Right cardiac atrium (tissue), 5 donors: ENCODE data around the gene NCF2. TPM values are rescaled to one million over a fixed set of nuclear protein-coding genes. Genes with fewer than 3 reads are reported as not detected.
A peak's percentile ranks its signal among the peaks of the same experiment; 100 is the strongest.

ENCODE experiments used
- ATAC-seq, 2 donors: fragments of 200-7000 bp; cut with Tn5 transposase; one replicate each; pipeline versions ENCODE4 v1.8.0 to v1.9.1; 2020; ENCODE audit warnings: moderate library complexity in 2 of 2, mild to moderate bottlenecking in 1 of 2
- DNase-seq, 3 donors: peaks; one replicate each; pipeline ENCODE4 v3.0.0-alpha.2; 2020
- H3K27ac ChIP-seq: one replicate; pipeline ENCODE4 v1.5.1; 2013; ENCODE audit warnings: mild to moderate bottlenecking, low read length, control low read depth, moderate library complexity
- H3K27me3 ChIP-seq: one replicate; pipeline ENCODE4 v1.6.1; 2013; ENCODE audit not compliant: control insufficient read depth, insufficient read depth
- H3K4me1 ChIP-seq: one replicate; pipeline ENCODE4 v1.6.1; 2013; ENCODE audit warnings: low read length; ENCODE audit not compliant: control insufficient read depth, insufficient read depth
- H3K4me3 ChIP-seq: one replicate; pipeline ENCODE4 v1.5.1; 2013; ENCODE audit warnings: low read length, control low read depth
- H3K9me3 ChIP-seq: one replicate; pipeline ENCODE4 v1.6.1; 2013; ENCODE audit warnings: low read length; ENCODE audit not compliant: control insufficient read depth
- WGBS: extraction: QIAGEN DNeasy Blood & Tissue Kit; methylation state at CpG from one replicate; pipeline ENCODE4 v1.1.7; 2013; 5-methylcytosine and 5-hydroxymethylcytosine counted together
- intact Hi-C, 4 donors: fragments of 100-400 bp; cut with DNase I; formaldehyde crosslinking; loops; one replicate each; pipeline versions ENCODE4 v1.11.0 to v1.14.0; 2022 to 2023
- polyA plus RNA-seq: library from polyadenylated mRNA; stranded (reverse); fragments of 200-250 nt; gene quantifications from one replicate; pipeline ENCODE4 v1.2.3, GENCODE V29; 2013
- total RNA-seq, 4 donors: library from RNA; stranded (reverse); fragmentation: NEBNext Ultra II Directional; extraction: Animal tissue kit (Norgen Biotek cat#: 25700); gene quantifications; one replicate each; pipeline ENCODE4 v1.2.1, GENCODE V29; 2021
- donor health status: healthy with polysubstance abuse.
- donor health status: DM: no; HTN: yes; CAD: no.
- donor health status: DM: no; HTN: no; CAD: no.
- donor health status: DM: no; HTN: yes; CAD: no; lungs with severe emphysema.
- donor health status: DM: yes; HTN: yes; CAD: no.

NCF2 gene
- total and polyA plus RNA-seq, 5 donors, result 1.4 to 6.4 (median 5.7) TPM

DNA sequence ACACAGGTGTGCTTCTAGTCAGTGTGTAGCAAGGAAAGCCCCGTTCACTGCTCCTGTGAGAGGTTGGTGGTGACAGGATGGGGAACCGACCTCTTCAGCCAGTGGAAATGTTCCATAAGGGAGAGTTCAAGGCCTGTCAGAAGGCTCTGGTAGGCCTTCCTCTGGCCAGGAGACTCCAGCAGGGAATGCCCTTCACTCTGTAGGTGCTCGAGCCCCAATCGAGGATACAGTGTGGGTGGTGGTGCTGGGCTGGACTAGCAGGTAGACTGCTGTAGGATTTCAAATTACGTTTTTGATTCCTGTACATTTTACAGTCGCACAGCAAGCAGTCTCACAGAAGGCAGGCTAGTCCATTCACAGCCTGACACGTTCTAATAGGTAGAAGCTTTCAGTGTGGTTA lies 37.8 kb downstream of the NCF2 start:
- ATAC-seq (peak in 1 of 2 donors; percentile 27), DNase-seq (no peak)
- Histone ChIP-seq H3K27ac (no peak overlapping the region), H3K27me3 (no peaks in the 10 kb centered on the region), H3K4me3 (no peak overlapping the region), H3K9me3 (no peaks in the 10 kb centered on the region), H3K4me1 (no peaks in the 10 kb centered on the region)
- WGBS, result 87% methylated on average over 7 of the region's 7 CpGs
- intact Hi-C loops, result loop anchor here in 1 of 4 donors (10.0 kb wide), 1 partner anchor 72 kb away; no protein-coding TSS in a partner anchor

DNA sequence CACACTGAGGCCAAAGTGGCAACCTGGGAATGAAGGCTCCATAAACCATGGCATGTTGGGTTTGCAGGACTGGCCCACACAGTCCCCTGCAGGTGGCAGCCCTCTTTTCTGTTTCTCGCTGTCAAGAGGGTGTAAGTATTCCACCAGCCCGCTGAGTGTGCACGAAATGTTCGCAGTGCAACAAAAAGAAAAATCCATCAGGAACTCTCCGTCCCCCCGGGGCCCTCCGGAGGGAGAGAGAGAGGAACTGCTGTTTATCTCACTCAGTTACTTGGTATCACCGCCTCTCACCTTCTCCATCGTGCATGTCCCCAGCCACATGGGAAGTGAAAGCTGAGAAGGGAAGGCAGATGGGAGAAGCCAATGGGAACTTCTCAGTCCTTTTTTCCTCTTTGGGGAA lies 38.3 kb downstream of the NCF2 start:
- H3K27ac ChIP-seq, result no peak overlapping the region
- 57% methylated on average over 9 of the region's 9 CpGs for WGBS
- intact Hi-C loops, result loop anchor here in 1 of 4 donors (10.0 kb wide), 1 partner anchor 73 kb away; no protein-coding TSS in a partner anchor

DNA sequence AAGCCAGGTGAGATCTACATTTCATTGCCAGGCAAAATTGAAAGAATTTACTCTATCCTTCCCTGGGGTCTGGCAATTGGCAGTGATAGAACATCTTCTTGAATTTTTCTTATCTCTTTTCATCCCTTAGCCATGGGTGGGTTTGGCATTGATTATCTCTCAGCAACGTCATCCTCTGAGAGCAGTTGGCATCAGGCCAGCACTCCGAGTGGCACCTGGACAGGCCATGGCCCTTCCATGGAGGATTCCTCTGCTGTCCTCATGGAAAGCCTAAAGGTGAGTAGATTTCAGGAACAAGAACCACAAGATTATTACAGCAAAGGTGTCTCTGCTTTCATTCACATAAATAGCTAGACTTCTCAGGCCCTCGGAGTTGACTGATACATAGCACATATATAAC lies 39.3 kb downstream of the NCF2 start:
- Histone ChIP-seq H3K4me3 (no peak overlapping the region), H3K27ac (no peak overlapping the region), H3K4me1 (peaks cover 4% of the 10 kb centered on the region), H3K27me3 (no peaks in the 10 kb centered on the region), H3K9me3 (no peaks in the 10 kb centered on the region)
- DNase-seq (peak in 1 of 3 donors; percentile 38), ATAC-seq (no peak)
- WGBS, result 42% methylated on average over 3 of the region's 3 CpGs
- intact Hi-C loops, result loop anchor here in 1 of 4 donors (10.0 kb wide), 1 partner anchor 74 kb away; no protein-coding TSS in a partner anchor

More for the DNA sequence above, 38.3 kb downstream of the NCF2 start:
- peak in 1 of 3 donors; percentile 50 for DNase-seq
- ATAC-seq, result peak; percentile 40 to 52
- H3K4me3 ChIP-seq, result no peak overlapping the region
- no peaks in the 10 kb centered on the region for H3K9me3 ChIP-seq
- H3K4me1 ChIP-seq, result no peaks in the 10 kb centered on the region
- H3K27me3 ChIP-seq, result no peaks in the 10 kb centered on the region

DNA sequence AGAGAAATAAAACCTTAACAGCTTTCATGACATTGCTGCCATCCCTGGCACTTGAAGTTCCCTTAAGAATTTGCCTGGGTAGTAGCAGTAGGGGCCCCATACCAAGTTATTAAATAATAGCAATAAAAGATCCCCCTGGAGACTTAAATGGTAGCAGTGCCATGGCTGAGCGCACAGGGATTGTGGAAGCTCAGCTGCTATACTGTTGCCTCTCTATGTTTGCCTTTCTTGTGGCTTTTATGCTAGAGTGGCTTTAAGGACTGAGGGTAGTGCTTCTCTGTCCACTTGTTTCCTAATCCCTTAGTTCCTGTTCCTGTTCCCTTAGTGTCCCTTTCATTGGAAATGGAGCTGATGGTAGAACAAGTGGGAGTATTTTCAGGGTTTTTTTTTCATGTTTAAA lies 42.1 kb downstream of the NCF2 start:
- intact Hi-C loops, result loop anchor here in 1 of 4 donors (10.0 kb wide), 1 partner anchor 73 kb away; the partner anchor contains the start of gene SMG7
- no peak for ATAC-seq
- H3K27me3 ChIP-seq, result no peaks in the 10 kb centered on the region
- no peak overlapping the region for H3K27ac ChIP-seq
- 96% methylated on average over 1 of the region's 1 CpG for WGBS
- H3K4me3 ChIP-seq, result no peak overlapping the region
- no peak for DNase-seq
- no peaks in the 10 kb centered on the region for H3K9me3 ChIP-seq
- peaks cover 5% of the 10 kb centered on the region for H3K4me1 ChIP-seq

DNA sequence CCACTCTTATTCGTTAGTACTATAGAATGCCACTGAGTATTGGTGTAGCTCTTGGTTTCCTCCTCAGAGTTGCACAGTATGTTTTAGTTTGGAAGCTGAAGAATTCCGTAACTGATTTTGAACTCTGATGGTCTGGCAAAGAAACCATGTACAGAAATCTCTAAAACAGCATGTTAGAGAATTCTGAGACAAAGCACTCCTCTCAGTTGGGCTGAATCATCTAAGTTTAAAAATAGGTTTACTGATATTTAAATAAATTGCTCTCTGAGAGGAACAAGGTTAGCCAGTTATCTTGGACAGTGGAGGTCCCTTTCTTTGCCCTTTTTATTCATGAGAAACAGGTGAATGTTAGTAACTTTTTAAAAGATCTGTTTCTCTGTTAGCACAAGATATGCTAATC lies 43.8 kb downstream of the NCF2 start:
- H3K27ac ChIP-seq, result no peak overlapping the region
- intact Hi-C loops, result loop anchor here in 1 of 4 donors (10.0 kb wide), 1 partner anchor 72 kb away; the partner anchor contains the start of gene SMG7
- no peak for ATAC-seq

DNA sequence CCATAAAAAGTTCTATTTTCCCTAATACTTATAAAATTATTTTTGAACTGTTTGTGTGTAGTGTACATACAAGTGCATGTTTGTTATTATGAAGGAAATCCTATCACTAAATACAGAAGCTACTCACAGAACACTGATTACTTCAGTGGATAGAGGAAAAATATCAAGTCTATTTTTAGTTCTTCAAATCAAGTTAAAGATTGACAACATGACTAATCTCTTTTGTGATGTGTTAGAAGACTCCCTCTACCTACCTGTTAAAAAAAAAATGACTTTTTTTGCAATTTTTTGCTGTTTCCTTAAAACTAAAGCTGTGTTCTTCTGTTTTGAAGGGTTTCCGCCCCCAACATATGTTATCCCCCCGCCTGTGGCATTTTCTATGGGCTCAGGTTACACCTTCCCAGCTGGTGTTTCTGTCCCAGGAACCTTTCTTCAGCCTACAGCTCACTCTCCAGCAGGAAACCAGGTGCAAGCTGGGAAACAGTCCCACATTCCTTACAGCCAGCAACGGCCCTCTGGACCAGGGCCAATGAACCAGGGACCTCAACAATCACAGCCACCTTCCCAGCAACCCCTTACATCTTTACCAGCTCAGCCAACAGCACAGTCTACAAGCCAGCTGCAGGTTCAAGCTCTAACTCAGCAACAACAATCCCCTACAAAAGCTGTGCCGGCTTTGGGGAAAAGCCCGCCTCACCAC lies 45.5 kb downstream of the NCF2 start:
- 71% methylated on average over 5 of the region's 5 CpGs for WGBS
- Histone ChIP-seq H3K9me3 (no peaks in the 10 kb centered on the region), H3K27me3 (no peaks in the 10 kb centered on the region), H3K4me3 (no peak overlapping the region), H3K27ac (no peak overlapping the region), H3K4me1 (peaks cover 5% of the 10 kb centered on the region)
- ATAC-seq (no peak), DNase-seq (no peak)
- intact Hi-C loops, result loop anchor here in 1 of 4 donors (10.0 kb wide), 1 partner anchor 70 kb away; the partner anchor contains the start of gene SMG7

More for the DNA sequence above, 43.8 kb downstream of the NCF2 start:
- Histone ChIP-seq H3K9me3 (no peaks in the 10 kb centered on the region), H3K4me3 (no peak overlapping the region), H3K4me1 (peaks cover 5% of the 10 kb centered on the region), H3K27me3 (no peaks in the 10 kb centered on the region)
- DNase-seq, result no peak
- 76% methylated on average over 2 of the region's 2 CpGs for WGBS

DNA sequence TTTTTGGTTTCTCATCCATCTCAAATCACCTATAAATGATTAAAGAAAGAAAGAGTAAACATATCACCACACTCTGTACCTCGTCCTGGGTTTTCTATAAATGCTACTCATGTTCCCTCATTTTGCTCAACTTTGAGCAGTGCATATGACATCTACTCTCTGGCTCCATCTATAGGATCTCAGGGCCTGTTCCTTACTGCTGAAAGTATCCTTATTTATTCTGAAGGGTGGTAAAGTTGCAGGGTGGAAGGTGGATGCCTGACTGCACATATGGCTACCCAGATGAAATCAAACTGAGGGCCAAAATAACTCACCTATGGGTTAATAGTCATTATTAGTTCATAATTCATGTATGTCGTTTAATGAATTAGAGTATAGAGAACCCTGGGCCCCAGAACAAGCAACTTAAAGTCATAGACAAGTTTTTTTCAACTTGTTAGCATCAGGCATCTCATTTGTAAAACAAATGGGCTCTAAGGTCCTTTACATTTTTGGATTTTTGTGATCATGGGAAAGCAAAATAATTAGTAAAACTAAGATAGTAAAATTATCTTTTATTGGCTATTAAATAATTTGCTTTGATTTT lies 46.5 kb downstream of the NCF2 start:
- peak; percentile 76 to 82 for ATAC-seq
- DNase-seq, result no peak
- intact Hi-C loops, result loop anchor here in 1 of 4 donors (10.0 kb wide), 1 partner anchor 69 kb away; the partner anchor contains the start of gene SMG7
- 40% methylated on average over 2 of the region's 2 CpGs for WGBS
- Histone ChIP-seq H3K4me1 (peaks cover 5% of the 10 kb centered on the region), H3K27ac (no peak overlapping the region), H3K9me3 (no peaks in the 10 kb centered on the region), H3K4me3 (no peak overlapping the region), H3K27me3 (no peaks in the 10 kb centered on the region)

DNA sequence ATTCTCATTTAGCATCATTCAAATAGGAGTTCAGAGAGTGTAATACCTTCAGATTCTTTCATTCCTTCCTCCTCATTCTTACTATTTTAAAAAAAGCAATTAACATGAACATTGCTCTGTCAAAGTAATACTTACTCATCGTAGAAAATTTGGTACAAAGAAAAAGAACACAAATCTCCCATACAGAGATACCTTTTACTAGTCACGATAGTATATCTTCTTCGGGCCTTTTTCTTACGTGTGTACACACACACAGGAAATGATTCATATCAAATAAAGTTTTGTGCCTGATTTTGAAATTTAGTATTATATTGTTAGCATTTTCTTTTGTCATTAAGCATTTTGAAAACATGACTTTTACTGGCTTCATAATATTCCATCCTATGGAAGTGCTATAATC lies 52.9 kb downstream of the NCF2 start:
- no peak for ATAC-seq
- WGBS, result 93% methylated on average over 4 of the region's 4 CpGs
- DNase-seq, result no peak
- intact Hi-C loops, result no loop called here
- H3K4me3 ChIP-seq, result no peak overlapping the region
- H3K4me1 ChIP-seq, result no peaks in the 10 kb centered on the region
- no peaks in the 10 kb centered on the region for H3K9me3 ChIP-seq
- H3K27me3 ChIP-seq, result no peaks in the 10 kb centered on the region
- H3K27ac ChIP-seq, result no peak overlapping the region

DNA sequence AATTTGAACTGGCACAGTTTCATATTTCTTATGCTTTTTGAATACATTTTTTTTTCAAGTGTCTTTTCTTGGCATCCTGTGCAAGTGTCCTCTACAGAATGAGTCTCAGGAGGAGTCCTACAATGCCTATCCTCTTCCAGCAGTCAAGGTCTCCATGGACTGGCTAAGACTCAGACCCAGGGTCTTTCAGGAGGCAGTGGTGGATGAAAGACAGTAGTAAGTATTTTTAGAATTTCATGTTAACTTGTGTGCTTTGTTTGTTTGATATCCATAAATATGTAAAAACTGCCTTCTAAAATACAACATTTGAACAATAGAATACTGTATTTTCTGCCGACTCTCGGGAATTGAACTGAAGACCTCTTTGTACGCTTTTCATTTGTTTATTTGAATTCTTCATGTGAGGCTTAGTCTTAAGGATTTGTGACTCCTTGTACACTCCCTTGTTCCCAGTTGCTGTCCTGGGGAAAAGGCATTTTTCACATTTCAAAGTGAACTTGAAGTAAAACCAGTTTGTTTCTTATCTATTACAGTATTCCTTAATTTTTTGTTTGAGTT lies 56.6 kb downstream of the NCF2 start:
- Histone ChIP-seq H3K27me3 (no peaks in the 10 kb centered on the region), H3K4me3 (no peak overlapping the region), H3K4me1 (no peaks in the 10 kb centered on the region), H3K9me3 (no peaks in the 10 kb centered on the region), H3K27ac (no peak overlapping the region)
- DNase-seq, result no peak
- WGBS, result 93% methylated on average over 3 of the region's 3 CpGs
- intact Hi-C loops, result no loop called here
- no peak for ATAC-seq

DNA sequence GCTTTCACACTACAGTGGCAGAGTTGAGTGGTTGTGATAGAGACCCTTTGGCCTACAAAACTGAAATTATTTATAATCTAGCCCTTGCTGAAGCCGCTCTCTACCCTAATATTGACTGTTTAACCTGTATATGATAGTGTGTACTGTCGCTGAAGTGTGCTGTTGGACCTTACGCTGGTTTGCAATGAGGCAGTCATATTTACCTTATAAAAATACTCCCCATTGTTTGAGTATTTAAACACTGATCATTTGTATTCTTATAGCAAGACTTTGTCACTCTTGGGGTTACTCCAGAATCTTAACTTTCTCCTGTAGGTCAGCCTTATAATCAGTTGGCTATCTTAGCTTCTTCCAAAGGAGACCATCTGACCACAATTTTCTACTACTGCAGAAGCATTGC lies 61.7 kb downstream of the NCF2 start:
- ATAC-seq (no peak), DNase-seq (no peak)
- H3K27ac ChIP-seq, result no peak overlapping the region
- H3K4me1 ChIP-seq, result no peaks in the 10 kb centered on the region
- no peaks in the 10 kb centered on the region for H3K27me3 ChIP-seq
- no peak overlapping the region for H3K4me3 ChIP-seq
- 98% methylated on average over 3 of the region's 3 CpGs for WGBS
- H3K9me3 ChIP-seq, result no peaks in the 10 kb centered on the region
- intact Hi-C loops, result no loop called here

DNA sequence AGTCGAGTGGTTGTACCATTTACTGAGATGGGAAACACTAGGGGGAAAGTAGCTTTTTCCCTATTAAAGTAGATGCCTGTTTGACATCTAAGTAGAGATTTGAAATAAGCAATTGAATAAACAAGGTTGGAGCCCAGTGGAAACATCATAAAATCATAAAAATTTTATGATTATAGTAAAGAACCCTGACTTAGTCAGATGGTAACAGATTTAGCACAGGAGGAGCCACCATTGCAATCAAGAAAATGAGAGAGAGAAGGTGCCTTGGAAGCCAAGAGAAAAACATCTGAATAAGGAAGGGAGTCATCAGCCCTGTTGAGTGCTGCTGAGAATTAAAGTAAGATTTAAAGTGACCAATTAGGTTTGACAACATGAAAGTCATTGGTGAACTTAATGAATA lies 68.2 kb downstream of the NCF2 start:
- intact Hi-C loops, result no loop called here
- Histone ChIP-seq H3K9me3 (no peaks in the 10 kb centered on the region), H3K27me3 (no peaks in the 10 kb centered on the region), H3K4me3 (no peak overlapping the region), H3K4me1 (no peaks in the 10 kb centered on the region), H3K27ac (no peak overlapping the region)
- ATAC-seq, result no peak
- DNase-seq, result no peak
- WGBS, result 90% methylated on average over 1 of the region's 1 CpG
